ENCODE data around the gene OCRL.

Gene OCRL

GRCh38 chrX:129581904-129582303 lies 41.8 kb downstream of the OCRL start:
- in situ Hi-C loops (cut with MboI; ENCODE audit: low sequenced_read_pairs), result no loop called here

GRCh38 chrX:129585167-129585566 lies 45.1 kb downstream of the OCRL start:
- in situ Hi-C loops (cut with MboI; ENCODE audit: low sequenced_read_pairs), result no loop called here

DNA sequence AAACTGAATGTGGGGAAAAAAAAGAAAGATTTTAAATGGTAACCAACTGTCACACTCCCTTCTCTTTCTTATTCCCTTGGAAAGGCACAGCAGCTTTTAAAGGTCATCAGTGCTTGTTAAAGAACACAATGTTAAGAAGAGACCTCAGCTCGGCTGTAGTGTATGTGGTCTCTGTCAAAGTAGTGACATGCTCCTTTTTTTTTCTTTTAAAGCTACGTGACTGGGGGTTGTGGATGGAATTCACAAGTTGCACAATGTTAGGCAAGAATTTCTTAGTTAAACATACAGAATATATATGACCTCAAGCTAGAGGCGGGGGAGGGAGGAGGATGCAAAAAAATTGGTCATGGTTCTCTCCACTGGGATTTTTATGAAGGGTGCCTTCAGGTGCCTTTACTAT lies 45.6 kb downstream of the OCRL start:
- in situ Hi-C loops (cut with MboI; ENCODE audit: low sequenced_read_pairs), result no loop called here

DNA sequence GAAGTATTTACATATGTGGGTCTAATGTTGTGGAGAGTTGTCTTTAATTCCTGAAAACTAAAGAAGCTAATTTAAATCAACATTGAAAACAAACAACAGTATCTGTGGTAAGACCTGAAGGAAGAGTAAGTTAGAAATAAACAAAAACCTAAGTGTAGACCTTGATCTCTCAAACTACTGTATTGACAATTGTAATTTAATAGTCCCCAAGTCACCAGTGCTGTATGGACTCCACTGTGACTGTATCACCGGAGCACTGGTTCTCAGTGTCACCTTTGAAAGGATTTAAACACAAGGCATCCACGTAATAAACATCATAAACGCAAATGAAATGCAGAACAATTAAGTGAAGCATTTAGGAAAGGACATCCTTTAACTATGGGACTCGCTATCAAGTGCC lies 46.4 kb downstream of the OCRL start:
- in situ Hi-C loops (cut with MboI; ENCODE audit: low sequenced_read_pairs), result no loop called here

GRCh38 chrX:129590596-129590995 lies 50.5 kb downstream of the OCRL start:
- in situ Hi-C loops (cut with MboI; ENCODE audit: low sequenced_read_pairs), result no loop called here

DNA sequence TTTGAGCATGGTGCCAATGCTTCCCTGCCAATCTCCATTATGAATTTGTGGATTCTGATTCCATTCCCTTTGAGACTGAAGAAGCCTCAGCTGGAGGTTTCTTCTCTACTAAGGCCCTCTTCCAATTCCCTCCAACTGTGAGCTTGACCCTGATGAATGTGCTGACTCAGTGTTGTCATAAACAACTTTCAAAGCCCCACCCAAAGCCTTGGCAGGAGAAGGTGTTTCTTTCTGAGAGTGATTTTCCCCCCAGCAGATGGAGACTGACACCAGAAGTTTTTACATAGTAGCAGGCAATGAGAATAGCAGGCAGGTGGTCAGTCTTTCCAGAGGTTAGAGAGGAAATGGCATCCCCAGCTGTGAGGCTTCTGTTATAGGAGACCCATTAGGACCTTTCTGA lies 53.1 kb downstream of the OCRL start:
- in situ Hi-C loops (cut with MboI; ENCODE audit: low sequenced_read_pairs), result no loop called here

- in situ Hi-C loops (cut with MboI; ENCODE audit: low sequenced_read_pairs), result no loop called here
Measured at GRCh38 chrX:129594781-129595180, 54.7 kb downstream of the OCRL start.

- in situ Hi-C loops (cut with MboI; ENCODE audit: low sequenced_read_pairs), result no loop called here
Measured at GRCh38 chrX:129596077-129596476, 56.0 kb downstream of the OCRL start.

DNA sequence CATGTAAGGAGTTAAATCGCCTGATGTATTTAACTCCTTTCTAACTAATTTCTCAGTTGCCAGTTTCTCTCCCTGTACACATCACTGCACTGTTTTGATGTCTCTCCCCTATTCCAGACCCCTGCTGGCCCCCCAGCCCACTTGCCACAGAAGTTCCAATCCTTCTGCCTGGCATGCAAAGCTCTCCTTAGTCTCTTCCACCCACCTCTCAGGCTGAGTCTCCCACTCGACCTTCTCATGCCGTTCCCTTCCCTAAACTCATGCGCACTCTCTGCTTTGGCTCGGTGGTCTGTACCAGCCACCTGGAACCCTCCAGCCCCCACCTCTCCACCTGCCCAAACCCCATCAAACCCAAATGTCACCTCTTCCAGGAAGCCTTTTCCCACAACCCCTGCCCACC lies 57.8 kb downstream of the OCRL start:
- in situ Hi-C loops (cut with MboI; ENCODE audit: low sequenced_read_pairs), result no loop called here

DNA sequence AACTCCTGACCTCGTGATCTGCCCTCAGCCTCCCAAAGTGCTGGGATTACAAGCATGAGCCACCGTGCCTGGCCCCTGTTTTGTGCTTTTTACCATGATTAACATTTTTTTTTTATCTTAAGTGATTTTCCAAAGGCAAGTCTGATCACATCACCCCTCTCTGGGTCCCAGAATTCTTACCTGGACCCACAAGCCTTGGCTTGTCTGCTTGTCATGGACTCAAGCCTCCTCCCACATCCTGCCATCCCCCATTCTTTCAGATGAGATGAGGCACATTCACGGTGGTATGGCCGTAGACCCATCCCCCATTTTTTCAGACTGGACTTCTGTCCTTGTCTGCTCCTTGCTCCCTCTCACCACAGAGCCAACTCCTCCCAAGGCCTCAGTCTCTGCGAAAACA lies 59.4 kb downstream of the OCRL start:
- in situ Hi-C loops (cut with MboI; ENCODE audit: low sequenced_read_pairs), result no loop called here

- in situ Hi-C loops (cut with MboI; ENCODE audit: low sequenced_read_pairs), result loop anchor here (25.0 kb wide), 1 partner anchor 587 kb away; no protein-coding TSS in a partner anchor
Measured at GRCh38 chrX:129599996-129600395, 59.9 kb downstream of the OCRL start.

DNA sequence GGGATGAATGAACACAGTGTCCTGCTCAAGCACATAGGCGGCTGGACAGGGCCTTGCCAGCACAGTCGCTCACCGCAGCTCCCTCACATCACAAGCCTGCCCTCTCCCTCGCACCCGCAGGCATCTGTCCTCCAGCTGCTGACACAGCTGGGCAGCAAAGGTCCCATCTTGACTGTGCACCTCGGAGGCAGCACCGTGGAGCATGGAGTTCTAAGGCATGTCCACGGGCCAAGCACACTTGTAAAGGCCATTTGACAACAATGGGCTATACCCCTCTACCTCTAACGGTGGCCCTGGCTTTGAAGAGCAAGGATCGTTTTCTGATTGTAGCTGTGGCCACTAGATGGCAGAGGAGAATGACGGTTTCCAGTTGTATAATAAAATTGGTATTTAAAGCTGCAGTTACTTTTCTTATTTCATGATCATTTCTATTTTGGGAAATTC lies 60.9 kb downstream of the OCRL start:
- in situ Hi-C loops (cut with MboI; ENCODE audit: low sequenced_read_pairs), result loop anchor here (25.0 kb wide), 1 partner anchor 586 kb away; no protein-coding TSS in a partner anchor

DNA sequence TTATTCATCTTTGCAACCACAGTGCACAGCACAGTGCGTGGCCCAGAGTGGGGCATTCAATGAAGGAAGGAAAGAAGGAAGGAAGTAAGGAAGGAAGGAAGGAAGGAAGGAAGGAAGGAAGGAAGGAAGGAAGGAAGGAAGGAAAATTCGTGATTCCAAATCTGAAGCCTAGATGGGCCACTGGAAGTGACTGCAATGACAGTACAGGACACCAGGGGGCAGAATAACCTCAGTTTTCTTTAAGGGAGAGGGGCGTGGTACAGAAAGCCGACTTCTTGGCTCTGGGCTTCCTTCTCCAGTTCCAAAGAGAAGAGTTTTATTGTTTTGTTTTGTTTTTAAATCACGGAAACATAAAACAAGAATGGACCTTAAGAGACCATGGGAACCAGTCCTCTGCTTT lies 66.9 kb downstream of the OCRL start:
- in situ Hi-C loops (cut with MboI; ENCODE audit: low sequenced_read_pairs), result loop anchor here (25.0 kb wide), 1 partner anchor 580 kb away; no protein-coding TSS in a partner anchor

- in situ Hi-C loops (cut with MboI; ENCODE audit: low sequenced_read_pairs), result loop anchor here (25.0 kb wide), 1 partner anchor 579 kb away; no protein-coding TSS in a partner anchor
Measured at GRCh38 chrX:129608496-129608895, 68.4 kb downstream of the OCRL start.

DNA sequence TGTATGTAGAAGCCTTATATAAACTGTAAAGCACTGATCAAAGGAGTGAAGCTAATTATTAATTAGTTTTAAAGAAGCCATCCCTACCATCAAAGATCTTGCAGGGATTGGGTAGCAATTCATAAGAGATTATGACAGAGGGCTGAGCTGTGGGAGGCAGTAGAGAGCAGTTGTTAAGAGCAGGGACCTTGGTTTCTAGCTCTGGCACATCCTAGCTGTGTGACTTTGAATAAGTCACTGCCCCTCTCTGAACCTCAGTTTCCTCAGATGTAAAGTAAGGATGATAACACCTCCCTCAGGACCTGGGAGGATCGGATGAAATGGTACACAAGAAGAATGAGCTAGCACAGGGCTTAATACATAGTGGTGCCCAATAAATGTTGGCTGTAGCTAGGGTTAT lies 69.3 kb downstream of the OCRL start:
- in situ Hi-C loops (cut with MboI; ENCODE audit: low sequenced_read_pairs), result loop anchor here (25.0 kb wide), 1 partner anchor 578 kb away; no protein-coding TSS in a partner anchor

DNA sequence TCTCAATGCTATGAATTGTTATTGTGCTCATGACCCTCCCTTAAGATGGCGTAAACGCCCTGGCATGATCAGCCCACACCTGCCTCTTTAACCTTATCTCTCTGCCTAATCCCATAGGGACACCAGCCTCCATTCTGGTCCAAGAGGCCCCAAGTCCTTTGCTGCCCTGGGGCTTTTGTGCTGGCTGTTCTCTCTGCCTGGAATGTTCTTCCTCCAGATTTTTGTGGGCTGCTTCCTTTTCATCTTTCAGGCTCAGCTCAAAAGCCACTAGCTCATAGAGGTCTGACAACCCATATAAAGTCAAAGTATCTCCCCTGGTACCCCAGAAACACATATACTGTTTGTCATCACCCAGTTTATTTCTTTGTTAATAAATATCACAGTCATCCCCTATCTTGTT lies 72.3 kb downstream of the OCRL start:
- in situ Hi-C loops (cut with MboI; ENCODE audit: low sequenced_read_pairs), result loop anchor here (10.0 to 25.0 kb wide), 2 partner anchors 452 to 575 kb away; no protein-coding TSS in a partner anchor

GRCh38 chrX:129613596-129613995 lies 73.5 kb downstream of the OCRL start:
- in situ Hi-C loops (cut with MboI; ENCODE audit: low sequenced_read_pairs), result loop anchor here (10.0 to 25.0 kb wide), 2 partner anchors 451 to 574 kb away; no protein-coding TSS in a partner anchor

DNA sequence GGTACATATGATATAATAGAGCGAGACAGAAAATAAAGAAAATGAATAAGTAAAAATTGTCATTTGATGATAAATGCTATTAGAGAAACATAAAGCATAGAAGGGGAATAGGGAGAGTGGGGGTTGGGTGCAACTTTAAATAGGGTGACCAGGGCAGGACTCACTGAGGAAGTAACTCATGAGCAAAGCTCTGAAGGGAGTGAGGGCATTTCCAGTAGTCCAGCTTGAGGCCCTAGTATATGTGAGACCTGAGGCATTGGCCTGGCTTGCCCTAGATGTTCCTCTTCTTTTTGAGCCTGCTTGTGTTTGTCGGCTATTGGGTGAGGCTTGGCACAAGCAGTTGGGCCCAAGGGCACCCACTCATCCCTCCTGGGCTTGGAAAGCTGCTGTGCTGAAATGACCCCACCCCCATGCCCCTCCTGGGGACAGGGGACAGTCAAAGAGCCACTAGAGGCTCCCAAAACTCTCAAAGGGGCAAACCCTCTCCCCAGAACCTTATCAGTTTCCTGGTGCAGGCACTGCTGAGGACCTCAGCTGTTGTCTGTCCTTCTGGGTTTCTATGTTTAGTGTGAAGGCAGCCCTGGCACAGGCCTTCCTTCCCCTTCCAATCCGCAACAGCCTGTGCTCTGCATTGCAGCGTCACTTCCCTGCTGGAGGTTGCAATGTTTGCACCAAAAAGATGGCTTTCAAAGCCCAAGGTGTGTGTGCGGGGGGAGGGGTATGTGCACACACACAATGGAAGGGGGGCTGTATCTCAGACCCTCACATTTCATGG lies 74.6 kb downstream of the OCRL start:
- in situ Hi-C loops (cut with MboI; ENCODE audit: low sequenced_read_pairs), result loop anchor here (10.0 to 25.0 kb wide), 2 partner anchors 450 to 573 kb away; no protein-coding TSS in a partner anchor

GRCh38 chrX:129617420-129617819 lies 77.4 kb downstream of the OCRL start:
- in situ Hi-C loops (cut with MboI; ENCODE audit: low sequenced_read_pairs), result loop anchor here (10.0 to 25.0 kb wide), 2 partner anchors 447 to 570 kb away; no protein-coding TSS in a partner anchor

DNA sequence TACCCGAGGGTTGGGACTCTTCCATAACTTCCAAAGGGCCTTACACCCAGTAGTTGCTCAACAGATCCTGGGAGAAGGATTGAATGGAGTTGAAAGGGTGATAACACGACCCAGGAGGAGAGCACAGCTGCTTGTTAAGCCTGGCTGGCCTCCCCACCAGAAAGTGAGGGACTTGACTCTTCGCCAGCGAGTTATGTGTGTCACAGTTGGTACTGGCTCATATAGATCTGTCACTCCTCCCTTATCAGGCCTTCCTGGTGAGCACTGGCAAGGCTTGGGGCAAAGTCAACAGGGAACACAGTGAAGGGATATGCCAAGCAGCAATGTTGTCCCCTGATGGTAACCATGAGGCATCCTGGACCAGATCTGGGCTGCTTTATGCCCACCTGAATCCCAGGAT lies 78.9 kb downstream of the OCRL start:
- in situ Hi-C loops (cut with MboI; ENCODE audit: low sequenced_read_pairs), result loop anchor here (10.0 to 25.0 kb wide), 2 partner anchors 446 to 568 kb away; no protein-coding TSS in a partner anchor

GRCh38 chrX:129622757-129623301 lies 82.8 kb downstream of the OCRL start:
- in situ Hi-C loops (cut with MboI; ENCODE audit: low sequenced_read_pairs), result loop anchor here (25.0 kb wide), 1 partner anchor 564 kb away; no protein-coding TSS in a partner anchor

GRCh38 chrX:129626026-129626425 lies 86.0 kb downstream of the OCRL start:
- in situ Hi-C loops (cut with MboI; ENCODE audit: low sequenced_read_pairs), result no loop called here
